Measurements from ENCODE around the gene CCDC187. TPM values are rescaled to one million over a fixed set of nuclear protein-coding genes. Genes with fewer than 3 reads are reported as not detected.

The CCDC187 gene
- total and polyA plus RNA-seq, 4 donors: 2.0 to 16.8 (median 6.8) TPM

GRCh38 chr9:136334541-136334940, 30.6 kb upstream of the CCDC187 start:
- H3K36me3 ChIP-seq (ENCODE audit: control insufficient read depth in 4 of 4, insufficient read depth in 4 of 4, low read length in 4 of 4): peaks cover 0 to 26% (median 8%) of the 10 kb centered on the region in 4 donors
- peaks cover 0 to 10% (median under 1%) of the 10 kb centered on the region in 5 donors for H3K4me1 ChIP-seq (ENCODE audit: control insufficient read depth in 5 of 5, insufficient read depth in 5 of 5, low read length in 5 of 5)
- no peaks in the 10 kb centered on the region for H3K27me3 ChIP-seq (ENCODE audit: control insufficient read depth in 3 of 3, insufficient read depth in 3 of 3, low read length in 2 of 3)
- no peak overlapping the region for H3K9ac ChIP-seq (ENCODE audit: insufficient read depth in 1 of 2, low read length in 2 of 2)
- ATAC-seq (ENCODE audit: insufficient read depth, low FRiP score) (no peak), DNase-seq (no peak)
- peak overlapping the region in 1 of 2 donors; percentile 20 for H3K27ac ChIP-seq (ENCODE audit: low read depth in 1 of 2, low read length in 1 of 2)
- H3K4me3 ChIP-seq: no peak overlapping the region
- no peak for TF ChIP-seq CTCF (IDR thresholded peaks at IDR 0.05; ENCODE audit: control extremely low read depth, extremely low read depth)
- no peaks in the 10 kb centered on the region for H3K9me3 ChIP-seq (ENCODE audit: control insufficient read depth in 4 of 4, insufficient read depth in 3 of 4, low read length in 3 of 4)
- 95% methylated on average over 20 to 21 of the region's 21 CpGs for WGBS, 2 donors

GRCh38 chr9:136333486-136333885, 29.6 kb upstream of the CCDC187 start:
- Histone ChIP-seq H3K27ac (ENCODE audit: low read depth in 1 of 2, low read length in 1 of 2) (no peak overlapping the region), H3K9ac (ENCODE audit: insufficient read depth in 1 of 2, low read length in 2 of 2) (no peak overlapping the region), H3K36me3 (ENCODE audit: control insufficient read depth in 4 of 4, insufficient read depth in 4 of 4, low read length in 4 of 4) (peaks cover 0 to 21% (median 7%) of the 10 kb centered on the region in 4 donors), H3K4me3 (no peak overlapping the region), H3K27me3 (ENCODE audit: control insufficient read depth in 3 of 3, insufficient read depth in 3 of 3, low read length in 2 of 3) (no peaks in the 10 kb centered on the region), H3K4me1 (ENCODE audit: control insufficient read depth in 5 of 5, insufficient read depth in 5 of 5, low read length in 5 of 5) (peaks cover 0 to 21% (median 4%) of the 10 kb centered on the region in 5 donors), H3K9me3 (ENCODE audit: control insufficient read depth in 4 of 4, insufficient read depth in 3 of 4, low read length in 3 of 4) (no peaks in the 10 kb centered on the region)
- WGBS, 2 donors: 95 to 97% methylated on average over 17 of the region's 17 CpGs
- TF ChIP-seq CTCF (IDR thresholded peaks at IDR 0.05; ENCODE audit: control extremely low read depth, extremely low read depth): no peak
- ATAC-seq (ENCODE audit: insufficient read depth, low FRiP score): no peak
- no peak for DNase-seq

DNA sequence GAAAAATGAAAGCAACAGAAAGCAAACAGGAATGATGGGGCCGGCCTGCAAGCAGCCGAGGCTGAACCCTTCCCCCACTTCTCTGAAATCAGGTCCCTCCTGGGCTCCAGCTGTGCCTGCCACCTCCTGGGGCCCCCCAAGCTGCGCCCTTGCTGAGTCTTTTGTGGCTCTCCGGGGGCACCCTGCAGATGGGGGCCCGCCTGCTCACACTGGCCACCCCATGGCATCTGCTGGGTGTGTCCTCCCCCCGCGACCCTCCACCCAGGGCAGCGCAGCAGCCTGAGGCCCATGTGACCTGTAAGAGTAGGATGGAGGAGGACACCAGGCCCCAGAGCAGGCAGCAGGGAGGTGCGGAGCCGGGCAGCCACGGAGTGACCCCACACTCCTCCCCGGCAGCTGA, 29.2 kb upstream of the CCDC187 start:
- no peak for TF ChIP-seq CTCF (IDR thresholded peaks at IDR 0.05; ENCODE audit: control extremely low read depth, extremely low read depth)
- no peaks in the 10 kb centered on the region for H3K27me3 ChIP-seq (ENCODE audit: control insufficient read depth in 3 of 3, insufficient read depth in 3 of 3, low read length in 2 of 3)
- ATAC-seq (ENCODE audit: insufficient read depth, low FRiP score) (no peak), DNase-seq (no peak)
- 92 to 93% methylated on average over 12 of the region's 12 CpGs for WGBS, 2 donors
- H3K36me3 ChIP-seq (ENCODE audit: control insufficient read depth in 4 of 4, insufficient read depth in 4 of 4, low read length in 4 of 4): peaks cover 0 to 17% (median 6%) of the 10 kb centered on the region in 4 donors
- no peaks in the 10 kb centered on the region for H3K9me3 ChIP-seq (ENCODE audit: control insufficient read depth in 4 of 4, insufficient read depth in 3 of 4, low read length in 3 of 4)
- no peak overlapping the region for H3K27ac ChIP-seq (ENCODE audit: low read depth in 1 of 2, low read length in 1 of 2)
- peaks cover 0 to 25% (median 8%) of the 10 kb centered on the region in 5 donors for H3K4me1 ChIP-seq (ENCODE audit: control insufficient read depth in 5 of 5, insufficient read depth in 5 of 5, low read length in 5 of 5)
- H3K4me3 ChIP-seq: no peak overlapping the region
- no peak overlapping the region for H3K9ac ChIP-seq (ENCODE audit: insufficient read depth in 1 of 2, low read length in 2 of 2)

GRCh38 chr9:136332482-136332983, 28.6 kb upstream of the CCDC187 start:
- peaks cover 0 to 25% (median 8%) of the 10 kb centered on the region in 5 donors for H3K4me1 ChIP-seq (ENCODE audit: control insufficient read depth in 5 of 5, insufficient read depth in 5 of 5, low read length in 5 of 5)
- H3K9me3 ChIP-seq (ENCODE audit: control insufficient read depth in 4 of 4, insufficient read depth in 3 of 4, low read length in 3 of 4): no peaks in the 10 kb centered on the region
- DNase-seq (no peak), ATAC-seq (ENCODE audit: insufficient read depth, low FRiP score) (no peak)
- no peak overlapping the region for H3K9ac ChIP-seq (ENCODE audit: insufficient read depth in 1 of 2, low read length in 2 of 2)
- H3K27ac ChIP-seq (ENCODE audit: low read depth in 1 of 2, low read length in 1 of 2): no peak overlapping the region
- peaks cover 0 to 14% (median 6%) of the 10 kb centered on the region in 4 donors for H3K36me3 ChIP-seq (ENCODE audit: control insufficient read depth in 4 of 4, insufficient read depth in 4 of 4, low read length in 4 of 4)
- no peak overlapping the region for H3K4me3 ChIP-seq
- no peak for TF ChIP-seq CTCF (IDR thresholded peaks at IDR 0.05; ENCODE audit: control extremely low read depth, extremely low read depth)
- WGBS, 2 donors: 83 to 86% methylated on average over 11 of the region's 11 CpGs
- no peaks in the 10 kb centered on the region for H3K27me3 ChIP-seq (ENCODE audit: control insufficient read depth in 3 of 3, insufficient read depth in 3 of 3, low read length in 2 of 3)
